HL-60 (cell line): ENCODE data around the gene DPEP2NB.

Experiments
- CTCF ChIP-seq: IDR thresholded peaks from one replicate; pipeline ENCODE4 v1.5.1; 2011; ENCODE audit warnings: low read length, control low read depth, inconsistent platforms; ENCODE audit not compliant: insufficient read depth
- POLR2AphosphoS5 ChIP-seq: IDR thresholded peaks from 2 replicates; pipeline ENCODE4 v1.6.1; 2012; ENCODE audit warnings: low read depth

DNA sequence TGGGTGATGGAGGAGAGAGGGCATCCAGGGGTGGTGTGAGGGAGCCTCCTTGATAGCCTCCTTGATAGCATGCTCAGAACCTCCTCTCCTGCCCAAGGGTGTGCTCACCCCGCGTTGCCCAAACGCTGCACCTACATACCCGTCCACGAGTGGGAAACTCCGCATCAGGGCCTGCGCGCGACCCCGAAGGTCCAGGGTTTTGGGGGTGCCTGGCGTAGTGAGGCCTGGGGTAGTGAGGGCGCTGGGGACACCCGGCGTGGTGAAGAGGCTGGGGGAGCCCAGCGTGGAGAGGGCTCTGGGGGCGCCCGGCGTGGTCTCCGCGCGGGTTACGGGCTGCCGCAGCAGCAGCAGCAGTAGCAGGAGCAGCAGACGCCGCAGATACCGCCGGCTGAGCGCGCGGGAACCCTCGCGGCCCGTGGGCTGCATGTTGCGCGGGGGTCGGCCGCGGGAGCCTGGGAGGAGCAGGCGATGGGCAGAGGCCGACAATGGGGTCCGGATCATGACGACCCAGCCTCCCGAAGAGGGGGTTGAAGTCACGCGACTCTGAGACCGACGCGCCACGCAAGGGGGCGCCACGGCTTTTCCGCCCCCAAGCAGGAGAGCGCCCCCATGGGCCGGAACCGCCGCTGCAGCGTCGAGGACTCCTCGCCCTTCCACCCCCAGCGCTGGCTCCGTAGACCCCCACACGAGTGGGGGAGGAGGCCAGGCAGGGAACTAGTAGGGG is 35.6 kb downstream of the DPEP2NB start, which contains the start of gene DPEP3:
- TF ChIP-seq CTCF (no peak), POLR2AphosphoS5 (no peak)
